Nasal cavity respiratory epithelium epithelial cell of viscerocranial mucosa (primary cell): Measurements from ENCODE around the gene UQCR10. TPM values are rescaled to one million over a fixed set of nuclear protein-coding genes. Genes with fewer than 3 reads are reported as not detected.

ENCODE experiments used
- total RNA-seq: library from RNA; depleted of rRNA; stranded (reverse); fragments of >200 nt; gene quantifications from 2 replicates; pipeline ENCODE4 v1.2.3, GENCODE V29; 2014

UQCR10 gene
- 74.5 and 76.2 TPM in 2 replicates for total RNA-seq

DNA sequence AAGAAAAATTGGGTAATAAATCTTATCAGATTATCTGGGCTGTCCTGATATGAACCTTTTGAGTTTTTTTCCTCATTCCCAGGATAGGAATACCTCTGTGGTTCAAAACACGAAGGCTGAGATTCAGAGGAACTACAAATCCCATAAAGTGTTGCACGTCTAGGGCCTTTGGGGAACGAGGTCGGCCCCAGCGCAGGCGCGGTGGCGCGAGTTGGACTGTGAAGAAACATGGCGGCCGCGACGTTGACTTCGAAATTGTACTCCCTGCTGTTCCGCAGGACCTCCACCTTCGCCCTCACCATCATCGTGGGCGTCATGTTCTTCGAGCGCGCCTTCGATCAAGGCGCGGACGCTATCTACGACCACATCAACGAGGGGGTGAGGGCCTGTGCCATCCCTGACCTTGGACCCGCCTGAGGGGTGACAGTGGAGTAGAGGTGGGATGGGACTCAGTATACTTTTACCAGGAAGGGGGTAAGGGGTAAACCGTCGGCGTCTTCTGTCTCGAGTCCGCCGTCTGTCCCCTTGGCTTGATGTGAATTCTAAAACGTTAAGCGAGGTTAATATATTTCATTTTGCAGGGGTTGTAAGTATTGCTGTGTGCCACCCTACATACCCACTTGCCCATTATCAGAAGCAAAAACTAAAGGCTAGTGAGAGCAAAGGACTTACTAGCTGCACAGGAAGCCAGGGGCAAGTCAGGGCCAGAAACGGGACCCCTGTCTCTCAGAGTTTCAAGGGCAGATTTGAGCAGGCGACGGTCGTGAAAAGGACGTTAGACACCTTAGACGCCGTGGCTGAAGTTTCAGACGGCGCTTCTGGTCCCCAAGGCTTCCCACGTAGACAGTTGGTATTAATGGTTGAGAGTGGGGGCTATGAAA lies at the start of gene UQCR10:
Gene UQCR10, plus strand, starts transcription at position 199 of the 881 bp plus-strand sequence. Its CDS starts 30 bp downstream, at position 229.

DNA sequence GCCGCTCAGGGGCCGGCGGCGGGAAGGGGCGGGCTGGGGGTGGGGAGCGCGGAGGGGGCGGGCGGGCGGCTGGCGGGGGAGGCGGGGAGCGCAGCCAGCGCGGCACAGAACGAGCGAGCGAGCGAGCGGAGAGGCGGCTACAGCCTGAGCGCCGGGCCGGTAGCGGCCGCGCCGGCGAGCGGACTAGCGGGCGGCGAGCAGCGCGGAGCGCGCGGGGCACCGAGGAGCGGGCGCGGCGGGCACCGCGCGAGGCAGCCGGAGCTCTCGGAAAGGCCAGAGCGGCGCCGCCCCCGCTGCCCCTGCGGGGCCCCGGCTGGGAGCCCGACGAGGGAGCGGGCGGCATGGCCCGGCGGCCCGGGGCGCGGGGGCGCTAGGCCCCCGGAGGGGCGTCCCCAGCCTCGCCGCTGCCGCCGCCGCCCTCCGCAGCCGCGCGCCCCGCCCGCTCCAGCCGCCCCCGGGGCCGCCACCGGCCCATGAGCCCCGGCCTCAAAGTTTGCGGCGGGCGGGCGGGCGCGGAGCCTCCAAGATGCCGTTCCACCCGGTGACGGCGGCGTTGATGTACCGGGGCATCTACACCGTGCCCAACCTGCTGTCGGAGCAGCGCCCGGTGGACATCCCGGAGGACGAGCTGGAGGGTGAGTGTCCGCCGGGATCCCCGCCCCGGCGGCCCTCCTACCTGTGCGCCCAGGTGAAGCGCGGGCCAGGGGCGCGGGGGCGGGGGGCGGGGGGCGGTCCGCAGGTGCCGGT lies 47.1 kb upstream of the UQCR10 start, which contains the start of gene CABP7:
Gene CABP7, plus strand, starts transcription at position 105 of the 747 bp plus-strand sequence. Its CDS starts 422 bp downstream, at position 527.

DNA sequence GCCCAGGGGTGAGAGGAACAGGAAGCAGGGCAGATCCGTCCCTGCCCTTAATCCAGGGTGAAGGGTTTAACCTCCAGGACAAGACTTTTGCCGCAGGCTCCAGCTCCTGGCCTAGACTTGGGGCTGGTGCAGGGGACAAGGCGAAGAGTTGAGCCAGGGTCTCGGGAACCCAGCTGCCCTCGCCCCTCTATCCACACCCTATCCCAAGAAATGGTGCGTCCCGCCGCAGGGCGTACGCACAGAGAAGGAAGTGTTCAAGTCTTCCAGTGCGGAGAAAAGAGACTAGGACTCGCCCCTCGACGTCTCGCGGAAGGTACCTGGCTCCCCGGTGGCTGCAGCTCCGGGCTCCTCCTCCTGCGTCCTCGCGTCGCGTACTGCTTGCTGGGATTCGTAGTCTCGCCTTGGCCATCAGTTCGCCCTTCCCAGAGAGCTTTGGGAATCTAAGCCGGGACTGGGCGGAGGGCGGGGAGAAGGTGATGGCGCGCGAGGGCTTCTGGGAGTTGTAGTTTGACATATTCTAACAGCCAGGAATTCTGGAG lies 468 bp upstream of the UQCR10 start, which contains the start of gene ZMAT5:
Gene ZMAT5, minus strand, starts transcription at position 376 of the 539 bp plus-strand sequence. CDS start 18,463 bp downstream, outside the sequence.

Other genes starting within 250 kb of the UQCR10 start
- gene THOC5, start 213.6 kb upstream of the UQCR10 start, total RNA-seq, result 47.2 and 50.4 TPM in 2 replicates
- 28.0 and 38.5 TPM in 2 replicates for gene NIPSNAP1, start 186.3 kb upstream of the UQCR10 start, total RNA-seq
- gene NF2, start 163.7 kb upstream of the UQCR10 start, total RNA-seq, result 31.1 and 65.9 TPM in 2 replicates
- not detected in 2 replicates for gene CABP7, start 47.4 kb upstream of the UQCR10 start, total RNA-seq
- gene ZMAT5, start 362 bp upstream of the UQCR10 start, total RNA-seq, result 12.8 and 26.3 TPM in 2 replicates
- 29.4 and 66.0 TPM in 2 replicates for gene ASCC2, start 70.9 kb downstream of the UQCR10 start, total RNA-seq
- gene MTMR3, start 115.8 kb downstream of the UQCR10 start, total RNA-seq, result 35.9 and 58.4 TPM in 2 replicates